GM21526 (cell line): ENCODE results near the gene ELFN1.

Source experiments
- ATAC-seq: cut with Tn5 transposase; IDR thresholded peaks from one replicate; pipeline ENCODE4 v1.9.1; 2021; ENCODE audit warnings: moderate library complexity; ENCODE audit not compliant: unreplicated experiment, low FRiP score

ELFN1 gene

DNA sequence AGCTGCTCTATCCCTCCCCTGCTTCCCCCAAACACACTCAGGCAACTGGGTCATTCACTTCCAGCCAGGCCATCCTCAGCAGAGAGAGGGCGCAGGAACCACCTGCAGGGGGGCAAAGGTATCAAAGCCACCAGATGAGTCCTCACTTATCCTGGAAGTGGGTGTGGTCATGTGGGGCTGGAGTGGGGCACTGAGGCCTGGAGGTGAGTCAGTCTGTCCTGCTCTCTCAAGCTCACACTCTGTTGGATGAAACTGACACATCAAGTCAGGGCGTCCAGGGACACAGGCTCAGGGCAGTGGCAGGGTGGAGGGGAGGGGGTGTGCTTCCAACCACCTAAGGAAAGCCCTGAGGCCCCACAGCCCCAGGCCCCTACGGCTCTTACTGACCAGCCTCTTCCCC, 8.0 kb upstream of the ELFN1 start:
- ATAC-seq, result no peak

DNA sequence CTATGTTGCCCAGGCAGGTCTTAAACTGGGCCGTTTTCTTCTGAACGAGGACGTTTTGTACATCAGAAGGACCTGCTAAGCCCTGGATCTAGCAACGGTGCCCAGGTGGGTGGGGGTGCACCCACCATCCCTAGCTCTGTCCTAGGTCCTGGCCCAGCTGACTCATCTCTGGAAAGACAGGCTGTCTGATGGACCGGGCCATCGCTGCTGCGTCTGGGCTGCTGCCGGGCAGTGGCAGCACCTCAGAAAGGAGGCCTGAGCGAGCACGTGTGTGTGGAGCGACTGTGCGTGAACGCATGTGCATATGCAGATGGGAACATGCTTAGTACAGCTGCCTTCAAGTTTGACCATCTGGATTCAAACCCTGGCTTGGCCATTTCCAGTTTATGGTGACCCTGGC, 7.3 kb upstream of the ELFN1 start:
- no peak for ATAC-seq

GRCh38 chr7:1663223-1663622, 6.9 kb upstream of the ELFN1 start:
- ATAC-seq, result no peak

DNA sequence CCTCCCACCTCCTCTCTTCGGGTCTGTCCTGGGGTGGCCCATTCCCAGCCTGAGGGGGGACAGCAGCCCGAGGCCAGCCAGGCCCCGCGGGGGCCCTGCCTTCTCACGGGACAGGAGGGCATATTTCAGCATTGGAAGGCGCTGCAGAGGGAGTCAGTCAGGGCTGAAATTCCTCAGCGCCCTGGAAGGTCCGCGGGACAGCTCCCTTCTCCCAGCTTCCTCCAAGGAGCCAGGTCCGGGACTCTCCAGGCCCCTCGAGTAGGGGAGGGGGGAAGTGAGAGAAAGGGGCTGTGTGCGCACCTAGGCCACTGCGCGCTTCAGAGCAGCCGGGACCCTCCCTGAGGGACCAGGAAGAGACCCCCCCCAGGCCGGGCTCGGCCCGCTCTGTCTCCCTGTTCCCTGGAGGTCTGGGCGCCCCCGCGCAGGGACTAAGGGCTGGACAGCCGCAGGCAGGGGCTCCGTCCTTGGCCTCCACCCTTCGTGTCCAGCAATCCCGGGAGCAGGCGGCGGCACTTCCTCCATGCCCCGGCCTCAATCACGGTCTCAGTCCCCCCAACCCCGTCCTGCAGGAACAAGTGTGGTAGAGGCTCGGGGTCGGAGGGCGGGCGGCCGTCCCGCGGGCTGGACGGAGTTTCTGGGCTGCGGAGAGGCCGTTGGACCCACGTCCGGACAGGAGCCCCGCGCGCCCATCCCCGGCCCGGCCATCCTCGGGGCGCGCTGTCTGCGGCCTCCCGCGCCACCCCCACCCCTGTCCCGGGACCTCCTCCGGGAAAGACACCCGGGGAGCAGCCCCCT, 6.0 kb upstream of the ELFN1 start:
- ATAC-seq, result no peak

GRCh38 chr7:1664711-1665548, 5.1 kb upstream of the ELFN1 start:
- ATAC-seq, result no peak

GRCh38 chr7:1665549-1666316, 4.3 kb upstream of the ELFN1 start:
- no peak for ATAC-seq

DNA sequence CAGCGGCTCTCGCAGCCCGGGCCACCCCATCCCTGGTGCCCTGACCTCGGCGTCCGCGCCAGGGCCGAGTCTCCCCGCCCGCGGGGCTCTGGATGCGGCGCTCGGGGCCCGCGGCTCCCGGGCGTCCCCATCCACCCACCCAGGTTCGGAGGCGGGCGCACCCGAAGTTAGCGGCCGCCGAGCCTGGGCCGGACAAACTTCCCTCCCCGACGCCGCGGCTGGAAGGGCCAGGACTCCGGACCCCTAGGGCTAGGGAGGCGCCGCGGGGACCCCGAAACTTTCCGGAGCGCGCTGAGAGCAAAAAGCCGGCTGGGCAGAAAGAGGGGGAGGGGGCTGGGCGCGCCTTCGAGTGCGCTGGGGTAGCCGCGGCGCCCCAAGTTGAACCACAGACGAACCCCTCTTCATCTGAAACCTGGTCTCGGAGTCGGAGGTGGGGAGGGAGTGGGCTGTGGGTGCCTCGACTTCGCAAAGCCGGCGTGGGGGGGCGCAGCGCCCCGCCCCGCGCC, 3.7 kb upstream of the ELFN1 start:
- no peak for ATAC-seq

DNA sequence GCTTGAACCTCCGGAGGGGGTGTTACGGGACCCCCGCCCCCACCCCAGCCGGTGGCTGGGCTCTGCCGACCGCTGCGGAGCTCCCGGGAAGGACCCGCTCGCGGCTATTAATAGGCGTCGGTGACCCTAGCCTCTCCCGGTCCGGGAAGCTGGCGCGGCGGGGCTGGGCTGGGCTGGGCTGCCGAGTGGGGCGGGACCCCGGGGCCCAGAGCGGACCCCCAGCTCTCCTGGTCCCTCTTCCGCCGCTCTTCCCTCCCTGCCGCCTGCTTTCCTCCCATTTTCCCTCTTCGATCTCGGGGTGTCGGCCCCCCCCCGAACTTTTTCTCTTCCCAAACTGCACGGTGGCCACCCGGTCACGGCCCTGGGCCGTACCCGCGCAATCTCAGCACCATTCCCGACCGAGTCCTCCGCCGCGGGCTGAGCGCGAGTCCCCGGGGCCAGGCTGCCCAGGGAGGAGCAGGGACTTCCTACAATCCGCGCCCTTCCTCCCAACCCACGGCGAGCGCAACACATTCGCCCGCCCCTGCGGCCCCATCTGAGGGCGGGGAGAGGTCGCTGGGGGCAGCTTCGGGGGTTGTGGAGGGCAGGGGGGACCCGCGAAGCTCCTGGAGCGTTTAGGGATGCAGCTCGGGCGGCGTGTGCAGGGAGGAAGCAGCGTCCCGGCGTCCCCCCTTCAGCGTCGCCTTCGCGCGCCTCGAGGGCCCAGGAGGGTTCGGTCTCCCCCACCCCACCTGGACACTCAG, 3.1 kb upstream of the ELFN1 start:
- ATAC-seq, result no peak

DNA sequence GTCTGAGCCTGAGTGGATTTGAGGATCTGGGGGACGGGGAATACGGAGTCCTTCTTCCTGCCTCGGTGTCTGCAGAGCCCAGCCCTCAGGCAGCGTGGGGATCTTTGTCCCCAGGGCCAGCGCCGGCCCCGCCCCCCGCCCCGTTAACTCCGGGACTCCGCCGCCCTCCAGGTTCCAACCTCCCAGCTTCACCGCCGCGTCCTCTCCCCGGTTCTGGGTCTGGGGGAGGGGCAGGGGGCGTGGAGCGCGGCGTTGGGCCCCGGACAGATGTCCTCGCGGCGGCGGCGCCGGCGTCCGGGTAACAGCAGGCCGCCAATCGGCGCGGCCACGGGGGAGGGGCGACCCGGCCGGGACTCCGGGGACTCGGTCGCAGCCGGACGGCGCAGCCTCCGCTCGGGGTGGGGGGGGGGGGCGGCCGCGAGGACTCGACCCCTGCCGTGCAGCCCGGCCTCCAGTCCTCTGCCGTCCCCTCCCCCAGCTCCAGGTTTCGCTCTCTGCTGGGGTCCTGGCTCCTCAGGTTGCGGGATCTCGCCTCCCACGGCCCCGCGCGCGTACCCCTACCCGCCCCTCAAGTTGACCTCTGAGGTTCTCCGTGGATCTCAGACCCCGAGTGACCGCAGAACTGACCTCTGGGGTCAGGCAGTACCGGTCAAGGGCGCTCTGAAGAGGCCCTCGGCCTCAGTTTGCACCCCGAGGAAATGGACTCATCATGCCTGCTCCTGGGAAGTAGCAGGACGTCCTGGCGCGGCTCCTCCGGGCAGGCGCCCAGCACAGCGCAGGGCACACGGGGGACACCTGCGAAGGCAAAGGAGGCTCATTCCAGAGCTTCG, 2.3 kb upstream of the ELFN1 start:
- no peak for ATAC-seq

GRCh38 chr7:1668396-1669063, 1.5 kb upstream of the ELFN1 start:
- ATAC-seq, result no peak

GRCh38 chr7:1669064-1669951, 769 bp upstream of the ELFN1 start:
- ATAC-seq, result no peak

DNA sequence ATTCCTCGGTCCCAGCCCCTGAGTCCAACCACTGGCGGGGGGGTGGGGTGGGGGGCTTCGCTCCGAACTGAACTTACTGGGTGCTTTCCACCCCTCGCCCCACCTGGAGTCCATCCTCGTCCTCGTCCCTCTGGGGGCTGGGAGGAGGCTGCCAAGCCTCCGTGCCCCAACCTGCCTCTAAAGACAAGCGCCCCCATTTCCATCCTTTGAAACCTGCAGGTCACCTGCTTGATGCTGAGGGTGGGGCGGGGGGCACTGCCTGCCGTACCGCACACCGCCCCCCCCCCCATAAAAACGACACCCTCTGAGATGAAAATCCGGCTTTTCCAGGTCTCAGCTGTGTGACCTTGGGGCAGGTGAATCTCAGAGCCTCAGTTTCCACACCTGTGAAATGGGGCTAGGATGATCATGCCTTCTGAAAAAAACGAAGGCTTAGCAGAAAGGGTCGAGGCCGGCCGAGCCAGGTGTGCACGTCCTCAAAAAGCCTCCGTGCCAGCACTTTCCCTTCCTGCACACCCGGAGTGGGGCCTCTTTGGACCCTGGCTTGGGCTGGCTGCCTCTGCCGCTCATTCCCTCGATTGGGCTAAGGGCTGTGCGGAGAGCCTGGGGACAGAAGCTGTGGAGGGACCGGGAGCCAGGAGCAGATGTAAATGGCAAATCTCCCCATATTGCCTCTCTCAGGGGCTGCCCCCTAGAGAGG, 967 bp downstream of the ELFN1 start:
- ATAC-seq, result no peak

GRCh38 chr7:1671594-1672451, 1.7 kb downstream of the ELFN1 start:
- ATAC-seq, result no peak

- ATAC-seq, result no peak
Observed at GRCh38 chr7:1672851-1673486, 2.9 kb downstream of the ELFN1 start.

DNA sequence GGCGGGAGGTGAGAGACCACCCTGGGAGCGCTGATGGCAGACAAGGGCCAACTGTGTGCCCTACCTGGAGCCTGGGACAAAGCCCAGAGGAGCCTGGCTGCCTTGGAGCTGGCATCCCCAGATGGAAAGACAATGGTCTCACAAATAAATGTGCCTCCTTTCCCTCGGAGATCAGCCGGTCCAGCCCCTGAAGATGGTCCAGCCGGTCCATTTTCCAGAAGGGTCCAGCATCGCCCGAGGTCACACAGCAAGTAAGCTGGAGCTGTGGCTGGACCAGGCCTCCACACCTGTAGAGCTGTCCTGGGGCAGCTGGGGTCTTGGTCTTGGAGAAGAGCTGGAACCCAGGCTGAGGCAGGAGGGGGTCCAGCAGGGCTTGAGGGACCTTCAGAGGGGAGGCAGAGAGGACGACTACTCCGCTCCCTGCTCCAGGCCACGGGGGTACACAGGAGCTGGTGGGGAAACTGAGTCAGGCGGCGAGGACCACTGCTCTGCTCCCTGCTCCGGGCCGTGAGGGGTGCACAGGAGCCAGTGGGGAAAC, 3.6 kb downstream of the ELFN1 start:
- no peak for ATAC-seq
